NCI-H2227 treated with DMSO at 0.1 percent for 48 hours (cell line): ENCODE data around the gene MESP2.

Experiments
- DNase-seq: peaks from one replicate; lab custom pipeline; 2025; lab: John Stamatoyannopoulos, UW

The MESP2 gene

GRCh38 chr15:89818287-89818686, 42.2 kb downstream of the MESP2 start:
- no peak for DNase-seq

GRCh38 chr15:89820666-89821611, 44.8 kb downstream of the MESP2 start:
- DNase-seq, result no peak

- no peak for DNase-seq
These were observed 45.9 kb downstream of the MESP2 start for GRCh38 chr15:89822026-89822425.

- no peak for DNase-seq
These were observed 46.4 kb downstream of the MESP2 start for GRCh38 chr15:89822611-89822950.

- no peak for DNase-seq
These were observed 47.0 kb downstream of the MESP2 start for GRCh38 chr15:89822951-89823711.

GRCh38 chr15:89823836-89824606, 47.9 kb downstream of the MESP2 start:
- no peak for DNase-seq

- no peak for DNase-seq
These were observed 48.4 kb downstream of the MESP2 start for GRCh38 chr15:89824607-89824867.

- no peak for DNase-seq
These were observed 49.3 kb downstream of the MESP2 start for GRCh38 chr15:89825271-89825940.

GRCh38 chr15:89826671-89827655, 50.8 kb downstream of the MESP2 start:
- DNase-seq, result no peak

GRCh38 chr15:89827829-89828228, 51.7 kb downstream of the MESP2 start:
- no peak for DNase-seq
